AG08395 (cell line): Measurements from ENCODE around the gene LSM2.
A peak's percentile ranks its signal among the peaks of the same experiment; 100 is the strongest.
"Not testable (repeated sequence)": the region's sequence is repeated elsewhere in the genome, so short reads cannot be mapped to it uniquely, and the experiment has no call there.

Experiments used
- DNase-seq: peaks from one replicate; pipeline ENCODE4 v3.0.0; 2012; ENCODE audit warnings: mixed read lengths, low spot score

LSM2 gene

GRCh38 chr6:31806470-31807272, at the start of gene LSM2:
LSM2 (minus strand) TSS chr6:31806966; CDS start chr6:31806757, 209 bp downstream.
- DNase-seq, result peak; percentile 100

- not testable (repeated sequence) for DNase-seq
Observed at GRCh38 chr6:31851980-31852718, 45.4 kb upstream of the LSM2 start.

GRCh38 chr6:31851485-31851832, 44.7 kb upstream of the LSM2 start:
- DNase-seq, result no peak

GRCh38 chr6:31850765-31851484, 44.2 kb upstream of the LSM2 start:
- no peak for DNase-seq

- no peak for DNase-seq
Observed at GRCh38 chr6:31847276-31847978, 40.7 kb upstream of the LSM2 start.

GRCh38 chr6:31844507-31844906, 37.7 kb upstream of the LSM2 start:
- DNase-seq, result no peak

- no peak for DNase-seq
Observed at GRCh38 chr6:31842053-31842452, 35.3 kb upstream of the LSM2 start.

- not testable (repeated sequence) for DNase-seq
Observed at GRCh38 chr6:31839779-31840126, 33.0 kb upstream of the LSM2 start.

GRCh38 chr6:31838968-31839367, 32.2 kb upstream of the LSM2 start:
- DNase-seq, result no peak

- not testable (repeated sequence) for DNase-seq
Observed at GRCh38 chr6:31838114-31838553, 31.4 kb upstream of the LSM2 start.

GRCh38 chr6:31837369-31838113, 30.8 kb upstream of the LSM2 start:
- DNase-seq, result no peak

GRCh38 chr6:31836474-31837368, 30.0 kb upstream of the LSM2 start:
- no peak for DNase-seq

GRCh38 chr6:31836047-31836473, 29.3 kb upstream of the LSM2 start:
- no peak for DNase-seq

- peak; percentile 91 for DNase-seq
Observed at GRCh38 chr6:31834367-31835250, 27.8 kb upstream of the LSM2 start.

GRCh38 chr6:31831350-31832215, 24.8 kb upstream of the LSM2 start:
- no peak for DNase-seq

- no peak for DNase-seq
Observed at GRCh38 chr6:31830886-31831335, 24.1 kb upstream of the LSM2 start.

- DNase-seq, result no peak
Observed at GRCh38 chr6:31829633-31830283, 23.0 kb upstream of the LSM2 start.
